ENCODE data around the gene CBX1. TPM values are rescaled to one million over a fixed set of nuclear protein-coding genes. Genes with fewer than 3 reads are reported as not detected.

CBX1 gene
- total and polyA plus RNA-seq, 2 of the 13 experiments (the other 11 are each of a cell fraction or from before 2014, with no cell fraction given) = 17.8 to 108 TPM

GRCh38 chr17:48101012-48101720, at the start of gene CBX1 (continued):
- TF ChIP-seq RBFOX2 (IDR thresholded peaks at IDR 0.05; ENCODE audit: low read depth, low read length) (peak; percentile 92), ZNF331 (CRISPR knock-in tag; IDR thresholded peaks at IDR 0.05) (peak; percentile 87), ZNF343 (CRISPR knock-in tag; IDR thresholded peaks at IDR 0.05) (peak; percentile 90; the same call in 1 of the 2 replicates), ZKSCAN1 (IDR thresholded peaks at IDR 0.05; ENCODE audit: low read length) (peak; percentile 83; the same call in 1 of the 2 replicates), HDAC1 (CRISPR knock-in tag; IDR thresholded peaks at IDR 0.05) (peak; percentile 72; the same call in 1 of the 2 replicates), ERF (CRISPR knock-in tag; IDR thresholded peaks at IDR 0.05) (peak; percentile 82), REL (CRISPR knock-in tag; conservative IDR thresholded peaks at IDR 0.05) (peak; percentile 86; the same call in 1 of the 2 replicates), FOXP1 (IDR thresholded peaks at IDR 0.05) (no peak), FOXP1 (CRISPR knock-in tag; IDR thresholded peaks at IDR 0.05) (no peak), GABPA (IDR thresholded peaks at IDR 0.05; ENCODE audit: low read depth, low read length) (peak; percentile 45; the same call in 1 of the 2 replicates), GABPA (CRISPR knock-in tag; IDR thresholded peaks at IDR 0.05; ENCODE audit: low read depth) (peak; percentile 49), CBX2 (IDR thresholded peaks at IDR 0.05; ENCODE audit: low read depth, low read length) (no peak), CBX2 (CRISPR knock-in tag; IDR thresholded peaks at IDR 0.05; ENCODE audit: low read depth) (peak; percentile 64; the same call in 1 of the 2 replicates), TBL1XR1 (IDR thresholded peaks at IDR 0.05; ENCODE audit: borderline replicate concordance, low read length, partially characterized antibody) (no peak), TOPORS (CRISPR knock-in tag; IDR thresholded peaks at IDR 0.05) (peak; percentile 50; the same call in 1 of the 2 replicates), AGO2 (optimal IDR thresholded peaks at IDR 0.05; ENCODE audit: low read depth, low read length) (peak; percentile 69), NFYB (CRISPR knock-in tag; IDR thresholded peaks at IDR 0.05) (peak; percentile 37), KDM5B (CRISPR knock-in tag; IDR thresholded peaks at IDR 0.05; ENCODE audit: borderline replicate concordance) (peak; percentile 95), MATR3 (CRISPR knock-in tag; IDR thresholded peaks at IDR 0.05) (no peak), KLF16 (CRISPR knock-in tag; IDR thresholded peaks at IDR 0.05) (peak in 1 of 2 experiments; percentile 96; a peak in 2 of 4 replicates), ZNF746 (CRISPR knock-in tag; IDR thresholded peaks at IDR 0.05) (peak; percentile 82), BHLHE40 (IDR thresholded peaks at IDR 0.05; ENCODE audit: low read length) (no peak)
- TF ChIP-seq, protein P1, sequence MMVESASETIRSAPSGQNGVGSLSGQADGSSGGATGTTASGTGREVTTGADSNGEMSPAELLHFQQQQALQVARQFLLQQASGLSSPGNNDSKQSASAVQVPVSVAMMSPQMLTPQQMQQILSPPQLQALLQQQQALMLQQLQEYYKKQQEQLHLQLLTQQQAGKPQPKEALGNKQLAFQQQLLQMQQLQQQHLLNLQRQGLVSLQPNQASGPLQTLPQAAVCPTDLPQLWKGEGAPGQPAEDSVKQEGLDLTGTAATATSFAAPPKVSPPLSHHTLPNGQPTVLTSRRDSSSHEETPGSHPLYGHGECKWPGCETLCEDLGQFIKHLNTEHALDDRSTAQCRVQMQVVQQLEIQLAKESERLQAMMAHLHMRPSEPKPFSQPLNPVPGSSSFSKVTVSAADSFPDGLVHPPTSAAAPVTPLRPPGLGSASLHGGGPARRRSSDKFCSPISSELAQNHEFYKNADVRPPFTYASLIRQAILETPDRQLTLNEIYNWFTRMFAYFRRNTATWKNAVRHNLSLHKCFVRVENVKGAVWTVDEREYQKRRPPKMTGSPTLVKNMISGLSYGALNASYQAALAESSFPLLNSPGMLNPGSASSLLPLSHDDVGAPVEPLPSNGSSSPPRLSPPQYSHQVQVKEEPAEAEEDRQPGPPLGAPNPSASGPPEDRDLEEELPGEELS (CRISPR knock-in tag; IDR thresholded peaks at IDR 0.05) = no peak; the same call in 1 of the 2 replicates
- TF ChIP-seq, protein P2, sequence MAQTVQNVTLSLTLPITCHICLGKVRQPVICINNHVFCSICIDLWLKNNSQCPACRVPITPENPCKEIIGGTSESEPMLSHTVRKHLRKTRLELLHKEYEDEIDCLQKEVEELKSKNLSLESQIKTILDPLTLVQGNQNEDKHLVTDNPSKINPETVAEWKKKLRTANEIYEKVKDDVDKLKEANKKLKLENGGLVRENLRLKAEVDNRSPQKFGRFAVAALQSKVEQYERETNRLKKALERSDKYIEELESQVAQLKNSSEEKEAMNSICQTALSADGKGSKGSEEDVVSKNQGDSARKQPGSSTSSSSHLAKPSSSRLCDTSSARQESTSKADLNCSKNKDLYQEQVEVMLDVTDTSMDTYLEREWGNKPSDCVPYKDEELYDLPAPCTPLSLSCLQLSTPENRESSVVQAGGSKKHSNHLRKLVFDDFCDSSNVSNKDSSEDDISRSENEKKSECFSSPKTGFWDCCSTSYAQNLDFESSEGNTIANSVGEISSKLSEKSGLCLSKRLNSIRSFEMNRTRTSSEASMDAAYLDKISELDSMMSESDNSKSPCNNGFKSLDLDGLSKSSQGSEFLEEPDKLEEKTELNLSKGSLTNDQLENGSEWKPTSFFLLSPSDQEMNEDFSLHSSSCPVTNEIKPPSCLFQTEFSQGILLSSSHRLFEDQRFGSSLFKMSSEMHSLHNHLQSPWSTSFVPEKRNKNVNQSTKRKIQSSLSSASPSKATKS (CRISPR knock-in tag; IDR thresholded peaks at IDR 0.05) = no peak
- TF ChIP-seq, protein P3, sequence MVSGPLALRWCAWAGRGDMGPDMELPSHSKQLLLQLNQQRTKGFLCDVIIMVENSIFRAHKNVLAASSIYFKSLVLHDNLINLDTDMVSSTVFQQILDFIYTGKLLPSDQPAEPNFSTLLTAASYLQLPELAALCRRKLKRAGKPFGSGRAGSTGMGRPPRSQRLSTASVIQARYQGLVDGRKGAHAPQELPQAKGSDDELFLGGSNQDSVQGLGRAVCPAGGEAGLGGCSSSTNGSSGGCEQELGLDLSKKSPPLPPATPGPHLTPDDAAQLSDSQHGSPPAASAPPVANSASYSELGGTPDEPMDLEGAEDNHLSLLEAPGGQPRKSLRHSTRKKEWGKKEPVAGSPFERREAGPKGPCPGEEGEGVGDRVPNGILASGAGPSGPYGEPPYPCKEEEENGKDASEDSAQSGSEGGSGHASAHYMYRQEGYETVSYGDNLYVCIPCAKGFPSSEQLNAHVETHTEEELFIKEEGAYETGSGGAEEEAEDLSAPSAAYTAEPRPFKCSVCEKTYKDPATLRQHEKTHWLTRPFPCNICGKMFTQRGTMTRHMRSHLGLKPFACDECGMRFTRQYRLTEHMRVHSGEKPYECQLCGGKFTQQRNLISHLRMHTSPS (CRISPR knock-in tag; IDR thresholded peaks at IDR 0.05; ENCODE audit: low read depth) = no peak; the same call in 1 of the 2 replicates
- TF ChIP-seq, protein P4, sequence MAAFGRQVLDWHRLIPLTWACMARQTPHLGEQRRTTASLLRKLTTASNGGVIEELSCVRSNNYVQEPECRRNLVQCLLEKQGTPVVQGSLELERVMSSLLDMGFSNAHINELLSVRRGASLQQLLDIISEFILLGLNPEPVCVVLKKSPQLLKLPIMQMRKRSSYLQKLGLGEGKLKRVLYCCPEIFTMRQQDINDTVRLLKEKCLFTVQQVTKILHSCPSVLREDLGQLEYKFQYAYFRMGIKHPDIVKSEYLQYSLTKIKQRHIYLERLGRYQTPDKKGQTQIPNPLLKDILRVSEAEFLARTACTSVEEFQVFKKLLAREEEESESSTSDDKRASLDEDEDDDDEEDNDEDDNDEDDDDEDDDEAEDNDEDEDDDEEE (CRISPR knock-in tag; IDR thresholded peaks at IDR 0.05) = peak; percentile 95
